A549 (cell line): Measurements from ENCODE around the gene SLC25A30. TPM values are rescaled to one million over a fixed set of nuclear protein-coding genes. Genes with fewer than 3 reads are reported as not detected.
"Not testable (repeated sequence)": the region's sequence is repeated elsewhere in the genome, so short reads cannot be mapped to it uniquely, and the experiment has no call there.

Source experiments
- ATAC-seq, 2 experiments: fragments of 200-7000 bp in 1 of 2; fragments of >200 bp in 1 of 2; cut with Nextera tagmentation in 1 of 2; cut with Tn5 transposase in 1 of 2; 3 replicates each; pipeline versions ENCODE4 v1.8.0 to v1.9.1; 2018 to 2020; ENCODE audit warnings: mild to moderate bottlenecking in 1 of 2, moderate library complexity in 1 of 2
- CTCF ChIA-PET: fragments of 300-600 bp; sonication (Branson Sonifier 250); formaldehyde crosslinking; extraction: SDS; loops from one replicate; lab custom pipeline; 2021; ENCODE audit warnings: antibody characterized with exemption, inconsistent platforms; lab: Yijun Ruan, JAX
- POLR2A ChIA-PET: fragments of 350-600 bp; formaldehyde crosslinking; extraction: SDS; loops from one replicate; lab custom pipeline; 2021; ENCODE audit warnings: antibody characterized with exemption, inconsistent platforms; lab: Yijun Ruan, JAX
- DNase-seq, 2 experiments: peaks; one replicate each; pipeline versions ENCODE4 v3.0.0 to v3.0.0-alpha.2; 2011 to 2016; ENCODE audit warnings: low read depth in 1 of 2, low spot score in 1 of 2
- FAIRE-seq: peaks from 2 replicates; lab custom pipeline; 2011; peaks lifted over from hg19 to GRCh38; lab: Jason Lieb, UNC
- H3K27ac ChIP-seq, 2 experiments: fragments of >200 bp; sonication (Bioruptor Twin); formaldehyde crosslinking; 3 replicates each; pipeline ENCODE4 v1.5.1; 2016 to 2017
- H3K4me1 ChIP-seq: fragments of >200 bp; sonication (Bioruptor Twin); formaldehyde crosslinking; 3 replicates; pipeline ENCODE4 v1.6.1; 2016
- H3K4me2 ChIP-seq: fragments of >200 bp; sonication (Bioruptor Twin); formaldehyde crosslinking; 3 replicates; pipeline ENCODE4 v1.6.1; 2016
- H3K4me3 ChIP-seq: fragments of >200 bp; sonication (Bioruptor Twin); formaldehyde crosslinking; 3 replicates; pipeline ENCODE4 v1.5.1; 2016
- H3K9me3 ChIP-seq: fragments of >200 bp; sonication (Bioruptor Twin); formaldehyde crosslinking; 3 replicates; pipeline ENCODE4 v1.6.1; 2016
- CBX2 ChIP-seq: fragments of 200-600 bp; sonication (generic); IDR thresholded peaks from 2 replicates; pipeline ENCODE4 v1.6.1; 2016; ENCODE audit warnings: low read depth, mild to moderate bottlenecking, borderline replicate concordance
- CHD4 ChIP-seq: fragments of 200-600 bp; sonication (generic); IDR thresholded peaks from 2 replicates; pipeline ENCODE4 v1.6.1; 2016; ENCODE audit warnings: antibody characterized with exemption, mild to moderate bottlenecking, borderline replicate concordance
- EHF ChIP-seq: fragments of 250-450 bp; sonication (Bioruptor Pico); IDR thresholded peaks from 2 replicates; pipeline ENCODE4 v1.5.0; 2020; ENCODE audit warnings: mild to moderate bottlenecking
- ESRRA ChIP-seq: fragments of 150-350 bp; IDR thresholded peaks from 2 replicates; pipeline ENCODE4 v1.6.1; 2014; ENCODE audit warnings: mild to moderate bottlenecking, low read length, borderline replicate concordance
- HOXB5 ChIP-seq: fragments of 250-450 bp; sonication (Bioruptor Pico); IDR thresholded peaks from 2 replicates; pipeline ENCODE4 v1.5.0; 2020; ENCODE audit warnings: mild to moderate bottlenecking, moderate library complexity
- JUNB ChIP-seq: fragments of >200 bp; sonication (Bioruptor Twin); formaldehyde crosslinking; IDR thresholded peaks from 2 replicates; pipeline ENCODE4 v1.6.1; 2016
- KDM1A ChIP-seq: fragments of 200-600 bp; sonication (generic); IDR thresholded peaks from 2 replicates; pipeline ENCODE4 v1.6.1; 2016; ENCODE audit warnings: low read depth, mild to moderate bottlenecking
- NFE2L2 ChIP-seq: fragments of 150-350 bp; conservative IDR thresholded peaks from 2 replicates; pipeline ENCODE4 v1.6.1; 2014; ENCODE audit warnings: low read length
- NR3C1 ChIP-seq: fragments of >200 bp; sonication (Bioruptor Twin); formaldehyde crosslinking; IDR thresholded peaks from 3 replicates; pipeline ENCODE4 v1.6.1; 2017
- RCOR1 ChIP-seq: fragments of 150-350 bp; IDR thresholded peaks from 2 replicates; pipeline ENCODE4 v1.6.1; 2014; ENCODE audit warnings: antibody characterized with exemption, low read length, low read depth
- RNF2 ChIP-seq: fragments of 200-600 bp; sonication (generic); IDR thresholded peaks from 2 replicates; pipeline ENCODE4 v1.6.1; 2016; ENCODE audit warnings: low read depth, mild to moderate bottlenecking, antibody characterized with exemption, moderate library complexity, borderline replicate concordance
- SMC3 ChIP-seq: fragments of >200 bp; sonication (Bioruptor Twin); formaldehyde crosslinking; IDR thresholded peaks from 3 replicates; pipeline ENCODE4 v1.6.1; 2018; ENCODE audit warnings: inconsistent platforms
- TFCP2L1 ChIP-seq: fragments of 250-450 bp; sonication (Bioruptor Pico); IDR thresholded peaks from 2 replicates; pipeline ENCODE4 v1.5.0; 2021; ENCODE audit warnings: mild to moderate bottlenecking
- TP53 ChIP-seq: fragments of 250-450 bp; sonication (Bioruptor Pico); IDR thresholded peaks from 2 replicates; pipeline ENCODE4 v1.5.0; 2021; ENCODE audit warnings: mild to moderate bottlenecking, moderate library complexity
- ZC3H11A ChIP-seq: fragments of 450-650 bp; IDR thresholded peaks from 2 replicates; pipeline ENCODE4 v1.6.1; 2014; ENCODE audit warnings: antibody characterized with exemption, mild to moderate bottlenecking
- ZSCAN20 ChIP-seq: fragments of 250-450 bp; sonication (Bioruptor Pico); IDR thresholded peaks from 2 replicates; pipeline ENCODE4 v1.8.0; 2022; ENCODE audit warnings: mild to moderate bottlenecking, moderate library complexity
- WGBS: methylation state at CpG from one replicate; pipeline ENCODE4 v1.1.6; 2017; ENCODE audit errors: missing lambda C conversion rate; 5-methylcytosine and 5-hydroxymethylcytosine counted together
- polyA plus RNA-seq, 4 experiments: library from polyadenylated mRNA; depleted of rRNA in 3 of 4; stranded (reverse); fragments of >200 nt; fragmentation: RNase III in 1 of 4; extraction: RNeasy Plus Mini Kit Qiagen cat#74134 plus additional on column Dnase treatment in 1 of 4; gene quantifications; 2 replicates in 3 of 4; 3 replicates in 1 of 4; pipeline ENCODE4 v1.2.3, GENCODE V29; 2011 to 2017
- TF ChIP-seq, protein P1 (sequence below): fragments of >200 bp; sonication (Bioruptor Twin); formaldehyde crosslinking; IDR thresholded peaks from 3 replicates; pipeline ENCODE4 v1.5.1; 2016
- TF ChIP-seq, protein P2 (sequence below): fragments of >200 bp; sonication (Bioruptor Twin); formaldehyde crosslinking; IDR thresholded peaks from 3 replicates; pipeline ENCODE4 v1.6.1; 2016
- TF ChIP-seq, protein P3 (sequence below): fragments of 250-450 bp; sonication (Bioruptor Pico); IDR thresholded peaks from 2 replicates; pipeline ENCODE4 v1.5.0; 2021; ENCODE audit warnings: mild to moderate bottlenecking, moderate library complexity, borderline replicate concordance

SLC25A30 gene
- polyA plus RNA-seq, 2 of the 4 experiments (the other 2 are of a cell fraction), result 10.1 to 12.7 TPM

DNA sequence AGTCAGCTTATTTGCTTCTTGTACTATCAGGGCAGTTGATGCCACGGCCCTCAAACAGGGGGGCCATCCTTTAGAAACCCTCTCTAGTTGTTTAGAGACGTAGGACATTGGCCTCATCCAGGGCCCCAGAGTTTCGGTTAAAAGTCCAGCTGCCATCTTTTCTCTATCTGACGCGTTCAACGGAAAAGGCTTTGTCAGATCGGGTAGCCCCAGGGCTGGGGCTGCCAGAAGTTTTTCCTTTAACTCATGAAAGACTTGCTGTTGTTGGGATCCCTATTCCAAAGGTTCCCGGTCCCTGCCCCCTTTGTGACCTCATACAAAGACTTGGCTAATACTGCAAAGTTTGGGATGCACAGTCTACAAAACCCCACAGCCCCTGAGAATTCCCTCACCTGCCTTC, 39.4 kb downstream of the SLC25A30 start:
- not testable (repeated sequence) for H3K4me3 ChIP-seq

DNA sequence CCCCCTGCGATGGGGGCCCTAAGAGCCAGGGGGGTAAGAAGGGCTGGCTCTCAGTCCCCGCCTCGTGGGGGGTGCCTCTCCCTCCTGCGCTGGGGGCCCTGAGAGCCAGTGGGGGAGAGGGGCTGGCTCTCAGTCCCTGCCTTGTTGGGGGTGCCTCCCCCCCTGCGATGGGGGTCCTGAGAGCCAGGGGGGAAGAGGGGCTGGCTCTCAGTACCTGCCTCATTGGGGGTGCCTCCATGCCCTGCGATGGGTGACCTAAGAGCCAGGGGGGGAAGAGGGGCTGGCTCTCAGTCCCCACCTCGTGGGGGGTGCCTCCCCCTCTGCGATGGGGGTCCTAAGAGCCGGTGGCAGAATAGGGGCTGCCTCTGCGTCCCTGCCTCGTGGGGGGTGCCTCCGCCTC, 40.9 kb downstream of the SLC25A30 start:
- no CpG with 5 or more reads among the region's 12 CpGs for WGBS
- H3K4me2 ChIP-seq, CTCF ChIA-PET, FAIRE-seq, POLR2A ChIA-PET, H3K9me3 ChIP-seq, DNase-seq, H3K27ac ChIP-seq, H3K4me1 ChIP-seq, H3K4me3 ChIP-seq, ATAC-seq: not testable (repeated sequence)

More for the DNA sequence above, 39.4 kb downstream of the SLC25A30 start:
- DNase-seq, CTCF ChIA-PET, ATAC-seq, H3K4me2 ChIP-seq, H3K27ac ChIP-seq, H3K9me3 ChIP-seq, POLR2A ChIA-PET, FAIRE-seq, H3K4me1 ChIP-seq: not testable (repeated sequence)
- 86% methylated on average over 7 of the region's 8 CpGs for WGBS

DNA sequence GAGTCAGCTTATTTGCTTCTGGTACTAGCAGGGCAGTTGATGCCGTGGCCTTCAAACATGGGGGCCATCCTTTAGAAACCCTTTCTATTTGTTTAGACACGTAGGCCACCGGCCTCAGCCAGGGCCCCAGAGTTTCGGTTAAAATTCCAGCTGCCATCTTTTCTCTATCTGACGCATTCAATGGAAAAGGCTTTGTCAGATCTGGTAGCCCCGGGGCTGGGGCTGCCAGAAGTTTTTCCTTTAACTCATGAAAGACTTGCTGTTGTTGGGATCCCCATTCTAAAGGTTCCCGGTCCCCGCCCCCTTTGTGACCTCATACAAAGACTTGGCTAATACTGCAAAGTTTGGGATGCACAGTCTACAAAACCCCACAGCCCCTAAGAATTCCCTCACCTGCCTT, 41.5 kb downstream of the SLC25A30 start:
- WGBS, result 80% methylated on average over 8 of the region's 8 CpGs
- POLR2A ChIA-PET, result not testable (repeated sequence)
- CTCF ChIA-PET, result interaction anchor here (1.5 kb wide), 1 partner anchor 17 kb away, joined by 4 read pairs; no protein-coding TSS in a partner anchor

DNA sequence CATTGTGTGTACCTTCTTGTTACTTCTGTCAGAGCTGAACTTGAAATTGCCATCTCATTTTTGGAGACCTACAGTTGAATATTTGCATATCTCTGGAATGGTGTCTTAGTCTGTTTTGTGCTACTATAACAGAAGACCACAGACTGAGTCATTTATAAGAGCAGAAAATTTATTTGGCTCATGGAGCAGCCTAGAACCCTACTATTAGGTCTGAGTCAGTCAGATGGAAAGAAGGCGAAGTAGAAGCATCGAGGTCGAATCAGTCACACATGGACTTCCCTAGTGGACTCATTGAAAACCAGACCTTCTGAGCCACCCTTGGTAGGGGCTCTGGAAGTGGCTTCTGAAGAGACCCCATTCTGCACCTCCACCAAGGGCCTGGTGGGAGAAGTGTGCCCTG, 43.3 kb downstream of the SLC25A30 start:
- no peak for ATAC-seq
- DNase-seq, result no peak

More for the DNA sequence above, 41.5 kb downstream of the SLC25A30 start:
- not testable (repeated sequence) for DNase-seq, H3K4me1 ChIP-seq, ATAC-seq, H3K9me3 ChIP-seq, FAIRE-seq, H3K4me3 ChIP-seq, H3K4me2 ChIP-seq, H3K27ac ChIP-seq

DNA sequence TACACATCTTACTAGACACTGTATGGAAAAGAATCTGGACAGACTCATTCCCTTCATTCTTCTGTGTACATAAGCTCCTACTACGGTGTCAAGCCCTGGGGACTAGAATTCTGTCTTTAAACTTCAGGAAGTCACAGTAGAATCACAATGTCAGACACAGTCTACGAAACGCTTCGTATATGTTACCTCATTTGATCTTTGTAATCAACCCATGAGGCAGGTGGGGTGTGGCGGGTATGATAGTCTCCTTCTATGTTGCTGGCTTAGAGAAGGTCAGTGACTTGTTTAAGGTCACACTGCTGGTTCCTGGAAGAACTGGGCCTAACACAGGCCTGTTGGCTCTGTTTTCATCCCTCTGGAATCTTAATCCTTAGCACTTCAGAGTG, 45.0 kb downstream of the SLC25A30 start:
- 85% methylated on average over 5 of the region's 5 CpGs for WGBS
- Histone ChIP-seq H3K27ac (no peak overlapping the region), H3K9me3 (no peaks in the 10 kb centered on the region), H3K4me2 (no peak overlapping the region), H3K4me1 (peaks cover 3% of the 10 kb centered on the region; the same call in 1 of the 3 replicates), H3K4me3 (no peak overlapping the region)
- no peak for ATAC-seq
- TF ChIP-seq RCOR1 (no peak), EHF (CRISPR knock-in tag) (no peak), KDM1A (no peak), ESRRA (no peak), ZSCAN20 (CRISPR knock-in tag) (no peak), TP53 (no peak)
- TF ChIP-seq, protein P1, sequence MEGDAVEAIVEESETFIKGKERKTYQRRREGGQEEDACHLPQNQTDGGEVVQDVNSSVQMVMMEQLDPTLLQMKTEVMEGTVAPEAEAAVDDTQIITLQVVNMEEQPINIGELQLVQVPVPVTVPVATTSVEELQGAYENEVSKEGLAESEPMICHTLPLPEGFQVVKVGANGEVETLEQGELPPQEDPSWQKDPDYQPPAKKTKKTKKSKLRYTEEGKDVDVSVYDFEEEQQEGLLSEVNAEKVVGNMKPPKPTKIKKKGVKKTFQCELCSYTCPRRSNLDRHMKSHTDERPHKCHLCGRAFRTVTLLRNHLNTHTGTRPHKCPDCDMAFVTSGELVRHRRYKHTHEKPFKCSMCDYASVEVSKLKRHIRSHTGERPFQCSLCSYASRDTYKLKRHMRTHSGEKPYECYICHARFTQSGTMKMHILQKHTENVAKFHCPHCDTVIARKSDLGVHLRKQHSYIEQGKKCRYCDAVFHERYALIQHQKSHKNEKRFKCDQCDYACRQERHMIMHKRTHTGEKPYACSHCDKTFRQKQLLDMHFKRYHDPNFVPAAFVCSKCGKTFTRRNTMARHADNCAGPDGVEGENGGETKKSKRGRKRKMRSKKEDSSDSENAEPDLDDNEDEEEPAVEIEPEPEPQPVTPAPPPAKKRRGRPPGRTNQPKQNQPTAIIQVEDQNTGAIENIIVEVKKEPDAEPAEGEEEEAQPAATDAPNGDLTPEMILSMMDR, result no peak
- ChIA-PET CTCF (interaction anchor here (1.8 to 5.0 kb wide), 2 partner anchors 21 to 22 kb away, joined by 8 to 59 read pairs; no protein-coding TSS in a partner anchor), POLR2A (no interaction called here)
- no peak for DNase-seq
- no peak for FAIRE-seq

More for the DNA sequence above, 43.3 kb downstream of the SLC25A30 start:
- H3K4me2 ChIP-seq, result no peak overlapping the region
- no peak overlapping the region for H3K27ac ChIP-seq
- H3K4me3 ChIP-seq, result no peak overlapping the region
- no peaks in the 10 kb centered on the region for H3K9me3 ChIP-seq
- TF ChIP-seq ZC3H11A (no peak), TFCP2L1 (CRISPR knock-in tag) (no peak), NFE2L2 (no peak), CBX2 (no peak), SMC3 (no peak), HOXB5 (no peak), CHD4 (no peak), JUNB (no peak), RNF2 (no peak), NR3C1 (no peak)
- TF ChIP-seq, protein P2, sequence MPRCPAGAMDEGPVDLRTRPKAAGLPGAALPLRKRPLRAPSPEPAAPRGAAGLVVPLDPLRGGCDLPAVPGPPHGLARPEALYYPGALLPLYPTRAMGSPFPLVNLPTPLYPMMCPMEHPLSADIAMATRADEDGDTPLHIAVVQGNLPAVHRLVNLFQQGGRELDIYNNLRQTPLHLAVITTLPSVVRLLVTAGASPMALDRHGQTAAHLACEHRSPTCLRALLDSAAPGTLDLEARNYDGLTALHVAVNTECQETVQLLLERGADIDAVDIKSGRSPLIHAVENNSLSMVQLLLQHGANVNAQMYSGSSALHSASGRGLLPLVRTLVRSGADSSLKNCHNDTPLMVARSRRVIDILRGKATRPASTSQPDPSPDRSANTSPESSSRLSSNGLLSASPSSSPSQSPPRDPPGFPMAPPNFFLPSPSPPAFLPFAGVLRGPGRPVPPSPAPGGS, result no peak
- TF ChIP-seq, protein P3, sequence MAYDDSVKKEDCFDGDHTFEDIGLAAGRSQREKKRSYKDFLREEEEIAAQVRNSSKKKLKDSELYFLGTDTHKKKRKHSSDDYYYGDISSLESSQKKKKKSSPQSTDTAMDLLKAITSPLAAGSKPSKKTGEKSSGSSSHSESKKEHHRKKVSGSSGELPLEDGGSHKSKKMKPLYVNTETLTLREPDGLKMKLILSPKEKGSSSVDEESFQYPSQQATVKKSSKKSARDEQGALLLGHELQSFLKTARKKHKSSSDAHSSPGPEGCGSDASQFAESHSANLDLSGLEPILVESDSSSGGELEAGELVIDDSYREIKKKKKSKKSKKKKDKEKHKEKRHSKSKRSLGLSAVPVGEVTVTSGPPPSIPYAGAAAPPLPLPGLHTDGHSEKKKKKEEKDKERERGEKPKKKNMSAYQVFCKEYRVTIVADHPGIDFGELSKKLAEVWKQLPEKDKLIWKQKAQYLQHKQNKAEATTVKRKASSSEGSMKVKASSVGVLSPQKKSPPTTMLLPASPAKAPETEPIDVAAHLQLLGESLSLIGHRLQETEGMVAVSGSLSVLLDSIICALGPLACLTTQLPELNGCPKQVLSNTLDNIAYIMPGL (CRISPR knock-in tag), result no peak
- TF ChIP-seq, all 56 proteins: peak for 0
- POLR2A ChIA-PET, result no interaction called here
- FAIRE-seq, result no peak
- 88% methylated on average over 3 of the region's 3 CpGs for WGBS
- H3K4me1 ChIP-seq, result no peaks in the 10 kb centered on the region
- CTCF ChIA-PET, result no interaction called here
